ENCODE measurements around the gene TTC28.
"Not testable (repeated sequence)": the region's sequence is repeated elsewhere in the genome, so short reads cannot be mapped to it uniquely, and the experiment has no call there.

Gene TTC28

DNA sequence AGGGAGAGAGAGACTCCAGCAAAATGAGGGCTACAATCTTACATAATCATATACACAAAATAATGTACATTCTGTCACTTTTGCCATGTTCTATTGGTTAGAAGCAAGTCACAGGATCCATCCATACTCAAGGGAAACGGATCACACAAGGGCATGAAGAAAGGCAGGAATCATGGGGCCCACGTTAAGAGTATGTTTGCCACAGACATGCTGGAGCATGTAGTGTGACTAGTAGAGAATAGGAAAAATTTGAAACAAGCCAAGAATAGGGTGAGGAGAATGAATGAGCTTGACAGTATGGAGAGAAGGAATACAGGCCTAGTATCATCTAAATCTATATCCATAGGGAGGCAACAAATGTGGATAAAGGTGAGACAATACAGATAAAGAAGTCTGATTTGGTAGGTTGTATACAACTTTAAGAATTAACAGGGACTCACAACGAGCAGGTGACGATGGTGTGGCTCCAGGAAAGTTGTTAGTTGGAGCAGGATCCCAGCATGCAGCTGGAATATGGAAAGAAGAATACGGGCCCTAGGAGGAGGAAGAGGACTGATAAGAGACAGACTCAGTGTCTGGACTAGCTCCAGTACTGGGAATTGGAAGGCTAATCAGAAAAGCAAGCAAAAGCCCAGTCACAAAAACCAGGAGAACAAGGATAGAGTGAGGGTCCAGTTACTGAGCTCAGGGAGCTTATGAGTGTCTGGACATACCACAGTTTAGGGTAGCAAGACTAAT, 458.8 kb downstream of the TTC28 start:
- DNase-seq: no peak

DNA sequence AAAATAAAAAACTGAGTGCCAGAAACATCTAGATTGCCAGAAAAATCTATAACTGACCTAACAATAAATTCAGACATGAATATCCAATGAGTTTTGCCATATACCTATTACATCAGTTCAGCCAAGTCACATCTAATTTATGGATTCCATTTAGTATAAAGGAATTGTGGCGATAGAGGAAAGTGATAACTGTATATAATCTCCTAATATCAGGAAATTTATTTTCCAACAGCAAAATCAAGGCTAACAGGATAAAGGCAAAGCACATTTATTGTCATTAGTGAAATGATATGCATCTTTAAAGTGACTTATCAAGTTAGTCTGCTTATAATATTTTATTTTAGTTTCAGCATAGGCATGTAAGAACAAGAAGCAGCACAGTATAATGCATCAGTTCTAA, 462.4 kb downstream of the TTC28 start:
- DNase-seq: no peak

DNA sequence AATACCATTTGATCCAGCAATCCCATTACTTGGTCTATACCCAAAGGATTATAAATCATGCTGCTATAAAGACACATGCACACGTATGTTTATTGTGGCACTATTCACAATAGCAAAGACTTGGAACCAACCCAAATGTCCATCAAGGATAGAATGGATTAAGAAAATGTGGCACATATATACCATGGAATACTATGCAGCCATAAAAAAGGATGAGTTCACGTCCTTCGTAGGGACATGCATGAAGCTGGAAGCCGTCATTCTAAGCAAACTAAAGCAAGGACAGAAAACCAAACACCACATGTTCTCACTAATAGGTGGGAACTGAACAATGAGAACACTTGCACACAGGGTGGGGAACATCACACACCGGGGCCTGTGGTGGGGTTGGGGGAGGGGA, 464.9 kb downstream of the TTC28 start:
- DNase-seq: not testable (repeated sequence)

DNA sequence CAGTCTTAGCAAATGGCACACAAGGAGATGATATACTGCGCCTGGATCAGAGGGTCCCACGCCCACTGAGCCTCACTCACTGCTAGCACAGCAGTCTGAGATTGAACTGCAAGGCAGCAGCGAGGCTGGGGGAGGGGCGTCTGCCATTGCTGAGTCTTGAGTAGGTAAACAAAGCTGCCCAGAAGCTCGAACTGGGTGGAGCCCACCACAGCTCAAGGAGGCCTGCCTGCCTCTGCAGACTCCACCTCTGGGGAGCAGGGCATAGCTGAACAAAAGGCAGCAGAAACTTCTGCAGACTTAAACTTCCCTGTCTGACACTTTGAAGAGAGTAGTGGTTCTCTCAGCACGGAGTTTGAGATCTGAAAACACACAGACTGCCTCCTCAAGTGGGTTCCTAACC, 470.2 kb downstream of the TTC28 start:
- not testable (repeated sequence) for DNase-seq

DNA sequence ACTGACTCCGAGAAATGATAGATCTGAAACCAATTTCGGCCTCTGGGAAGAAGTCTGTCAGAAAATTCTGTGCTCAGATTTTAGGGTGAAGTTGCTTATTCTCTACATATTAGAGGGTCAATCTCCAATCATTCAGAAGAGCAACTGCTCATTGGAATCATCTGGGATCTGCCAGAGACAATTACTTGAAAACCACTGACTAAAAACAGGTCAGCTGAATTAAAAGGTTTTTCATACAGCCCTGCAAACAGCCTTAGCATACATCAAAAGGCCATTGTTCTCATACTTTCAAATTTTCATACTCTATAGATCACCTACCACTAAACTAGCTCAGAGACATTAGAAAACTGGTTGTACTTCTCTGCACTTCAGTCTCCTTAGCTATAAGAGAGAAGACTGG, 470.9 kb downstream of the TTC28 start:
- no peak for DNase-seq

DNA sequence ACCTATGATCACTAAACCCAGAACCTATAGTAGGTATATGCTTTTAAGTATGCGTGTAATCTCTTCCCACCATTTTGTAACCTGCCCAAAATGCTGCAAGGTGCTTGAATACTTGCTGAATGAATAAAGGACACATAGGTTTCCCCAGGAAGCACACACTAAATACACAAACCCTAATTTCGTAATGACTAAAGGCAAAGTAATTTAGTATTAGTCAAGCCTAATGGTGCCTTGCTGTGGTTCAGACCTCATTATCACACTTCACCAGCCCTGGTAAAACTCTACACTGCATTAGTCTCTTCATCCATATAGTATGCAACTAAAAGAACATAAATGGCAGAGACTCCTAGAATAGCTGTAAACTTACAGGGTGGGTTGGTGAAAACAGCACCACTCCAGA, 471.6 kb downstream of the TTC28 start:
- peak; percentile 52 for DNase-seq

DNA sequence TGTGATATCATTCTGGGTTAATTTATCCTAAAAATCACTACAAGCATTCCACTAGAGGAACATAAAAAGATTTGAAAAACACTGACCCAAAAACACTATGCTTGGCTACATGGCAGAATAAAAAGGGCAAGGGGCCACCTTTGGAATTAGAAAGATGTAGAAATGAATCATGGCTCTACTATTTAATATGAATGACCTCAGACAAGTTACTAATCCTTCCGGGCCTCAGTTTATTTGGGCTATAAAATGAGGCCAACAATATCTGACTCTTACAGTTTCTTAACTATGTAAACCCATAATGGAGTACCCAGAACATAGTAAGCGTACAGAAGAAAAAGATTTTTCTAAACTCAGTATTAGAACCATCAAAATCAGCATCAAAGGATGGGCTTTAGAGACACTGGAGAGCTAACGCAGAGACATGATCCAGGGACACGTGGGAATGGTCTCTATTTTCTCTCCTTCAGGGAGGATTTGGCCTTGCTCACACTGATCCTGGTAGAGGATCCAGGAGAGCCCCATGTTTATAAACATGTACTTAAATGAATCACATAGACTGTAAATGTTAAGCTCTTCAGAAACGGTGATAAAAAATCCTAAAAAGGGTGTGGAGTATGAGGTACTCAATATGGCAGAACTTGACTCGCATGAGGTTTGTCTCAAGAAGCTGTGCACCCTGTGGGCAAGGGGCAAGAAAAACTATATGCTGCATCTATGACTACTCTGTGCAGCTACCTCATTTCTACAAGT, 472.2 kb downstream of the TTC28 start:
- DNase-seq: peak; percentile 70

DNA sequence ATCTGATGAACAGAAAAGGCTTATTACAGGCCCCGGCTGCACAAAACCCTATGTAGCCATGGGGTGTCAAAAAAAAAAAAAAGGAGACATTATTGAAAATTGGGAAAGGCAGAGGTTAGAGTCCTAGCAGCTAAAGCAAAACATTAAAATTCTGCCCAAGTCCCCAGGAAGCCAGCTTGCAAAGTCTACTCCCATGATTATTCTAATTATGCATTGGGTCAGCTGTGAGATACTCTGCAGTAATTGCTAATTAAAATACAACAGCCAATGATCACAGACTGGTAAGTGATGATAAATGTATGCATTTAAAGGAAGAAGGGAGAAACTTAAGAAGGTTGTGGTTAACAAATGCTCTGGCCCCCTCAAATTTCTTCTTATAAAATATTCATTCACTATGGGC, 473.7 kb downstream of the TTC28 start:
- DNase-seq: no peak

DNA sequence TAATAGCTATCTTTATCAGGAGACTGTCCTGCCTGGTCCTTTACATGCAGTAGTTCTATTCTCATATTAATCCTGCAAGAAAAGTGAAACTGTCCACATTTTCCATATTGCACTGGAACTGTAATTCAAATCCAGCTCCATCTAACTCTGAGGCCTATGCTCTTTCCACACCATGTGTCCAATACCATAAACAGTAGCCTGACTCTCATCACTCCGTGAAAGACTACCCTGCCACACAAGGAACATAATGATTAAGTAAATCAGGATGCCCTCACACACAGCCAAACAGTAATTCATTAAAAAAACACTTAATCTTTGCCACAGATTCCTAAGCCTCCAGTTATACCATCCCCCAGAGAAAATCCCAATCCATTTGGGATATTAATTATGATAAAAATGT, 475.3 kb downstream of the TTC28 start:
- no peak for DNase-seq

DNA sequence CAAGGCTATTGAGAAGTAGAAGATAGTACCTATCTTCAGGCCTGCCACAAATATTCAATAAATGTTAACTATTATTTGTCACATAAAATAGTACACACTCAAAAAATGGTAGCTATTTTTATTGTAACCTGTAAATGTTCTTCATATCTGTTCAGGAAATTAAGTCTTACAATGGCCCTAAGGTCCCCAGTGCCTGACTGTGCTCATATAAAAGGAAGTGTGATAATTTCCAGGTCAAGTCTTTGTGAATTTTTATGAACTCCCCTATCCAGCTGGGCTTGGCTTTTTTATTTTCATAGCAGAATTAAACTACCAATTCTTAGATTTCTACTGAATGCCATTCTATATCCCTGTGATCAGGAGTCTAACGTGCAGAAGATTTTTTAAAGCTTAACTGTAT, 476.4 kb downstream of the TTC28 start:
- no peak for DNase-seq

DNA sequence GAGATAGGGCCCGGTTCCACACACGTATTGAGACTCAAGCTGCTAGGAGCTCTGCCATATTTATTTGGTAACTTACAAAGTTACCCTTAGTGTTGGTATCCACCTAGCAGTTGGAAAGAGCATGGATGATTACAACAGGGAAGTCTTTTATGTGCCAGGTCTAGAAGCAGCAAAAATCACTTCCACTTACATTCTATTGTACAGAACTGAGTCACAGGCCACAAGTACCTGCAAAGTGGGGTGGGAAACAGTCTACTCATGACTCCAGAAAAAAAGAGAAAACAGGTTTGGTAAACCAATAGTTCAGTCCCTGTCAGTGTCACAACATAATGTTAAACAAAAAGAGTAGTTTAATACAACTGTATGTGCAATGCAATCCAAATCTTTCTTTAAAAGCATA, 480.9 kb downstream of the TTC28 start:
- DNase-seq: no peak

DNA sequence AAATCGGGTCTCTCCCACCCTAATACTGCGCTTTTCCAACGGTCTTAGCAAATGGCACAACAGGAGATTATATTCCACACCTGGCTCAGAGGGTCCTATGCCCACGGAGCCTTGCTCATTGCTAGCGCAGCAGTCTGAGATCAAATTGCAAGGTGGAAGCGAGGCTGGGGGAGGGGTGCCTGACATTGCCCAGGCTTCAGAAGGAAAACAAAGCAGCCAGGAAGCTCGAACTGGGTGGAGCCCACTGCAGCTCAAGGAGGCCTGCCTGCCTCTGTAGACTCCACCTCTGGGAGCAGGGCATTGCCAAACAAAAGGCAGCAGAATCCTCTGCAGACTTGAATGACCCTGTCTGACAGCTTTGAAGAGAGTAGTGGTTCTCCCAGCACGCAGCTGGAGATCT, 488.1 kb downstream of the TTC28 start:
- not testable (repeated sequence) for DNase-seq

DNA sequence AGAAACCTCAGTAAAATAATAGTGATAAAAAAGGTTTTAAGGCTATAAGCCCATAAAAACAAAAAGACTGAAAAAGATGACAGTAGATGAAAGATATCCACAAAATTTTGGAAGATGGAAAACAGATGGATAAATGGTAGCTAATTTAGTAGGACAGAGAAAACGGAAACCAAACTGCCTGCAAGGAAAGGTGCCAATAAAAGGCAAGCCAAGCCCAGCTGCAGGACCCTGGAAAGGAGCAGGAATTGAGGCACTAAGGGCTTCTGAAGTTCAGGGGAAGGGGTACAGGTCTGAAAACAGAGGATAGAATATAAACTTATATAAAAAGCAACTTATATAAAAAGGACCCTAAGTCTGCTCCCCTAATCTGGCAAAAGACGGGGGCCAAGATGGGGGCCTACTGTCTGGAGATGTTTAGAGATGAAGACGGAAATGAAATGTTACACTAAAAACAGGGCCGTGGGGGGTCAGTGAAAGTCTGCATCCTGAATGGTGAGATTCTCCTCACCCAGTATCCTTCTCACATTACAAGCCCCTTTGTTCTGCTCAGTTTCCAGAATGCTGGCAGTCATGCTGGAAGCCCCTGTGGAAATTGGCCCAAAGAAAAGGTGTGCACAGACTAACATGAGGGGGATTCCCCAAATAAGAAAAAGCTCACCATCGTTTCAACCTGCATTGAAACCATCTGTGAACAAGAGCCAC, 491.3 kb downstream of the TTC28 start:
- DNase-seq: no peak

DNA sequence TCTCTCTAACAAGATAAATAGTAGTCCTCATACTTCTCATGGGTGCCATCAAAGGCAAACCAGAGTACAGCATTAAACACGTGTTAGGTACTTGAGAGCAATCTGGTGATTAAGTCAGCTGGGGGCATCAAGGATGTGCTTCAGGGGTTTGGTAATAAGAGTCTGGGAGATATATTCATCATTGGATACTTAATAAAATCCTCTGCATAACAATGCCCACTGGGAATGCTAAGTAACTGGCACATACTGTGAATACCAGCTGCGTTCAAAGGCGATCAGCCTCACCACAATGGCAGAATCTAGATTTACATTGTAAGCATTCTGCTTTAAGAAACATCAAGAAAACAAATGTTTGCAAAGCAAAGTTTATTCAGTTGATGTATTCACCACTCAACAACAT, 492.0 kb downstream of the TTC28 start:
- no peak for DNase-seq

DNA sequence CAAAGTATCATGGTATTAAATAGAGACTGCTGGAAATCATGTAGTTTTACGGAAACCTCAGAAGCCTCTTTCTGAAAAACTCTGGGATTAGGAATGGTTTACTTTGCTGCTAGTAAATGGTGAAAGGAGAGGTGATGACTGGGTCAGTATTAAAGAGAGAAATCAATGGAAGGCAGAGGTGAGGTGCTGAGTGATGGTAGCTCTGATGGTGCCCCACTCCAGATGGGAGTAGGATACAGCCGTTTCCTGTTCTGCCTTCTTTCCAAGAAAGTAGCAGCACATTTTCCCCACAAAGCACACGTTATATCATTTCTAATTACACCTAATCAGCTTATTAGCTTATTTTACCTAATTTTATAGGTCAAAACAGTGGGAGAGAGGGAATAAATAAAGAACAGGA, 493.0 kb downstream of the TTC28 start:
- no peak for DNase-seq

DNA sequence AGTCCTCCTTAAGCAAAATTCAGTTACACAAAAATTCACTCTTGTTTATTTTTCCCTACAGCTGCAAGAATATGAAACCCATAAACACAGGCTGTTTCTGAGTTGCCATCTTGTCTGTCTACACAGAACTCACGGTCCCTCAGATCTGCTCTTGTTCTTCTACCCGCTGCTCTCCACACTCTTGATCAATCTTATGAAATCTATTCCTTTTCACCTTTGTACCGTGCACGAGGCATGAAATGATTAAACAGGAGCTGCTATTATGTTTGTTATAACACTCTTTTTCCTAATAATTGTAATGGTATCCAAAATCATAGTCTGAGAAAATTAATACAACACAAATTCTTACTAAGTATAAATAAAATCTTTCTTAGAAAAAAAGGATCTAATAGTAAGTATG, 494.5 kb downstream of the TTC28 start:
- no peak for DNase-seq

DNA sequence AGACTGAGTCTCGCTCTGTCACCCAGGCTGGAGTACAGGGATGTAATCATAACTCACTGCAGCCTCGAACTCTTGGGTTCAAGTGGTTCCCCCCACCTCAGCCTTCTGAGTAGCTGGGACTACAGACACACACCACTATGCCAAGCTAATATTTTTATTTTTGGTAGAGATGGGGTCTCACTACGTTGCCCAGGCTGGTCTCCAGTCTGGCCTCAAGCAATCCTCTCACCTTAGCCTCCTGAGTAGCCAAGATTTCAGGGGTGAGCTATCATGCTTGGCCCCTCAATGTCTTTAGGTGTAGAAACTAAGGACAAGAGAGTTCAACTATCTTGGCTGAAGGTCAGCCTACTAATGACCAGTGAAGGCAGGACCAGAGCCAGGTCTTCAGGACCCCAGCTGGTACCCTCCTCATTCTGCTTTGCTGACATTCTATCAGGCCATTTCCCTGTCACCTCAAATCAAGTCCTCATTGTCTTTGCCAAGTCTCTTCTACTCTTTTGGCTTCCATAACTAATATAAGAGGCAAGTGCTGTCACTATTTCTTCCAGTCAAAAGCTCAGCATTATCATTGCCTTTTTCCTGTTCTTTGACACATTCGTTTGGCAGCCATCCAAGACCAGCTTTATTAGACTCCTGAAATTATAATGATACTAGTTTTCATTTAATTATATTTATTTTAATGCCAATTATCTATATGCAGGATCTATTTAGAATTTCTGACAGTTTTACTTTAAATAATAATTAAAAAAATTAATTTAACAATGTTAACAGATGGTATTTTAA, 496.4 kb downstream of the TTC28 start:
- no peak for DNase-seq

DNA sequence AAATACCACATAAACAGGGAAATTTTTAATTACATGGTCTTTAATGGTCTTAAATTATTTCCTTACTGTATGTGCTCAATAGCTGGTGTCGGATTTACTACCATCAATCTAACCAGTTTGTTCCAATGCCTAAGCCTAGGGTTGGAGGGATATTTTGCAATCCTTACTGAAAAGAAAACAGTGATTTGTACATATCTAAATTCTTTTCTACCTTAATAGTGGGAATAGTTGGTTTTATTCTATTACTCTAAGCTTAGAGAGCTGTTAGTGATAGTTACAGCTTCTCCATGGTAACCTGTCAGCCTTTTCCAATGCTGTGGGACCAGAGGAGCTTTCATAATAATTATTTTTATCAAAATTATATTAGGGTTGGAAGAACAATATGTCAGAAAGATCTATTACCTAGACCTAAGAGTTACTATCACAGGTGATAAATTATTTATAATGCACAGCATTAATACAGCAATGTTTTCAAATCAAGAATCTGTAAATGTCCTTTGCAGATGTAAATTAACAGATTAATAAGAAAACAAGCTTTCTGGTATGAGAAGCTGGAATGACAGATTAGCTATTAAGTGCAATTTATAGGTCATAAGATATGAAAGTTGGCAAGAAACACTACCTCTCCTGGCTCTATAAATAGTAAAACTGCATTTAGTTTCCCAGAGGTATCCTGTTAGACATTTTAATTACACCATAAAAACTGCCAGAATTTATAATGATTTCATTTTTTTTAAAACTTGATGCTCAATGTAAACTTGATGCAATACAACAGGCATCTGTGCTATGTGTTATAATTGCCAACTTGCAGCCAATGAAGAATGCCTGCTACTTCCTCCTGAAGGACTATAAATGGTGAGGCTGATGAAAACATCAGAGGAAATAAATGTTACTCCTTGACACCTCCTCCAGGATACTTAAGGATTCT, 498.6 kb downstream of the TTC28 start:
- DNase-seq: peak; percentile 25

DNA sequence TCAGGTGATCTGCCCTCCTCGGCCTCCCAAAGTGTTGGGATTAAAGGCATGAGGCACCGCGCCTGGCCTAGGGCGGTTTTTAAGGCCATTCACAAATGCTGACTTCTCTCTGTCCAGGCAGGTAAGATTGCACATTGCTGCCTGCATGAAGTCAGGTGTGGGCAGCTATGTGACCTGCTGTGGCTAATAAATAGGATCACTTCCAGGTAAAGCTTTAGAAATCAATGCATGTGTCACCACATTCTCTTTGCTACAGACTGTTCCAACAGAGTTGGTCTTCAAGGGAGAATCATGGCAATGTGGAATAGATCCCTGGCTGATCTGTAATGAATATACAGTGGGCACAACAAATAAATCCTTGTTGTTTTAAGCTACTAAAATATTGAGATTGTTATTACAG, 500.2 kb downstream of the TTC28 start:
- DNase-seq: no peak

DNA sequence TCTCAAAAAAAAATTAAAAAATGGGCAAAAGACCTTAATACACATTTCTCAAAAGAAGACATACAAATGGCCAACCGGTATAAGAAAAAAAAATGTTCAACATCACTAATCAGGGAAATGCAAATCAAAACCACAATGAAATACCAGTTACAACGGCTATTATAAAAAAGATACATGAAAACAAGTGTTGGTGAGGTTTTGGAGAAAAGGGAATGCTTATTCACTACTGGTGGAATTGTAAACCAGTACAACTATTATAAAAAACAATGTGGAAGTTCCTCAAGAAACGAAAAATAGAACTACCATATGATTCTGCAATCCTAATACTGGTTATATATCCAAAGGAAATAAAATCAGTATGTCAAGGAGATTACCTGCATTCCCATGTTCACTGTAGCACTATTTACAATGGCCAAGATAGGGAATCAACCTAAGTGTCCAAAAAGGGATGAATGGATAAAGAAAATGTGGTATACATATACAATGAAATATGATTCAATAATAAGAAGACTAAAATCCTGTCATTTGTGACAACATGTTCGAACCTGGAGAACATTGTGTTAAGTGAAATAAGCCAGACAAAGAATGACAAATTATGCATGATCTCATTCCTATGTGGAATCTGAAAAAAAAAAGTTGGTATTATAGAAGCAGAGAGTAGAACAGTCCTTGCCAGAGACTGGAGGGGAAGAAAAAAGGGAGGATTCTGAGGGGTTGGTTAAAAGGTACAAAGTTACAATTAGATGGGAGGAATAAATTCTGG, 503.7 kb downstream of the TTC28 start:
- DNase-seq: no peak

DNA sequence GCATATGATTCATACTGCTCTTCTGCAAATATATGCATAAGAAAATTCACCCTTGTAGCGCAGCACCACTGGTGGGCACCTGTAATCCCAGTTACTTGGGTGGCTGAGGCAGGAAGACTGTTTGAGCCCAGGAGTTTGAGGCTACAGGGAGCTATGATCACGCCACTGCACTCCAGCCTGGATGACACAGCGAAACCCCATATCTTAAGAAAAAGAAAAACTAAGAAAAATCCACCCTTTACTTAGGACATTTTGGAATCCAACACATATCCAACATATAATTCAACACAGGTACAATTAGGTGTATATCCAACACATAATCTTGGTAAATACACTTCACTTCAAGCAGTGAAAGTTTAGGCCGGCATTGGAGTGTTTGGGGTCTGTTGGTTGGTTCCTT, 505.1 kb downstream of the TTC28 start:
- DNase-seq: no peak
